ENCODE measurements around the gene BRSK1. TPM values are rescaled to one million over a fixed set of nuclear protein-coding genes. Genes with fewer than 3 reads are reported as not detected.
A peak's percentile ranks its signal among the peaks of the same experiment; 100 is the strongest.
"Not testable (repeated sequence)": the region's sequence is repeated elsewhere in the genome, so short reads cannot be mapped to it uniquely, and the experiment has no call there.

Gene BRSK1
- polyA plus RNA-seq, 6 donors from 2014 or later = not detected

DNA sequence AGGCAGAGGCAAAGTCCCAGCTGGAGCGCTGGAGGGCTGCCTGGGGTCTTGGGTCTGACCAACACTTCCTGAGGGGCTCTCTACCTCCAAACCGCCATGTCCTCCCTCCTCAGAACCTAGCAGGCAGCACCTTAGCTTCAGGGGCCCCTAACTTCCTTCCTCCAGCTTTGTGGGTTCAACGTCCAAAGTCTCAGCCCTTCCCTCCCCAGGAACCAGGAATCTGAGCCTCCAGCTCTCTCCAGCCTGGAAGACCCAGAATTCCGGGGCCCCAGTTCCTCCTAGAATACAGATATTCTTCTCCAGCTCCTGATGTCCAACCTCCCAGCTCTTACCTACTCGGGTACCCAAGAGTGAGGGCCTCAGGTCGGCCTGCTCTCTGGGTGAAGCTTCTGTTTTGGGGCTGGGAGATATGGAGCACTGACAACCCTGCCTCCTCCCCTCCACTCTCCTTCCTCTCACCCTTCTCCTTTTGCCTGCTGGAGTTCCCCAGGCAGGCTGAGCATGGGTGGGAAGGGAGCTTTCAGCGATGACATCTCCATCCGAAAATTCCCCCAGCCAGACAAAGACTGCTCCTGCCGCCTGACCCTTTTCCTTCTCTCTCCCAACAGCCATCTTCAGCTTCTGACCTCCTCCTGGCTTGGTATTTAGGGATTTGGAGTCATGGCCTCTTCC is 37.8 kb downstream of the BRSK1 start:
- DNase-seq = no peak
- H3K36me3 Mint-ChIP-seq = no peaks in the 10 kb centered on the region
- ATAC-seq (ENCODE audit: low read depth in 2 of 2) = no peak

DNA sequence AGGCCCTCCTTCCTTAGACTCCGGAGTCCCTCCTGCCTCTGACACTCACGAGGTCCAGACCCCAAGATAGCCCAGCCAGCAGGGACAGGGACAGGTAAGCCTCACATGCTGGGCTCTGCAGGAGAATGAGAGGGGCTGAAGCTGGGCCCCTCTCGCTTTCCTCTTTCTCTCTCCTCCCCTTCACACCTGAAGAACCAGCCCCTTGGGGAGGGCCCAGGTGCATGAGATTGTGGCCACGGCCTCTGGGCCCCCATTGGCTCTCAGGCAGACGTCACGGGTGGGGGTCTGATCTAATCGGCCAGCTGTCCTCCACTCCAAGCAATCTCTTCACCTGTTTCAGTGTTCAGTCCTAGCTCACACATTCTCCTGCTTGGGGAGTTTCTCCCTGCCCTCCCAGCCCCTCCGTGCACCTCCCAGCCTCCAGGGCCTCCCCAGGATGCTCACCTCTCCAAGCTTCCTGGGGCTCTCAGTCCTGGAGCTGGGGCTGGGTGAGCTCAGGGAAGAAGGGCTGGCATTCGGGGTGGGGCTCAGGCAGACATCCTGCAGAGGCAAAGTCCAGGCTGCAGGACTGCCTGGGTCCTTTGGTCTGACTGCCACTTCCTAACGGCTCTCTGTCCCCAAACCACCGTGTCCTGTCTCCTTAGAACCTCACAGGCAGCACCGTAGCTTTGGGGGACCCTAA is 38.5 kb downstream of the BRSK1 start:
- Mint-ChIP-seq H3K4me3 (no peak overlapping the region), H3K36me3 (no peaks in the 10 kb centered on the region), H3K27me3 (peaks cover 4 to 46% (median 33%) of the 10 kb centered on the region in 3 donors), H3K27ac (peak overlapping the region in 1 of 6 donors; percentile 22), H3K9me3 (no peaks in the 10 kb centered on the region), H3K4me1 (no peaks in the 10 kb centered on the region)
- ATAC-seq (ENCODE audit: low read depth in 2 of 2) = no peak
- DNase-seq = no peak

More for the DNA sequence above, 37.8 kb downstream of the BRSK1 start:
- no peaks in the 10 kb centered on the region for H3K9me3 Mint-ChIP-seq
- H3K27me3 Mint-ChIP-seq = peaks cover 4 to 49% (median 33%) of the 10 kb centered on the region in 3 donors
- H3K4me3 Mint-ChIP-seq = peak overlapping the region in 1 of 8 donors; percentile 64
- H3K27ac Mint-ChIP-seq = peak overlapping the region in 1 of 6 donors; percentile 10
- no peaks in the 10 kb centered on the region for H3K4me1 Mint-ChIP-seq

DNA sequence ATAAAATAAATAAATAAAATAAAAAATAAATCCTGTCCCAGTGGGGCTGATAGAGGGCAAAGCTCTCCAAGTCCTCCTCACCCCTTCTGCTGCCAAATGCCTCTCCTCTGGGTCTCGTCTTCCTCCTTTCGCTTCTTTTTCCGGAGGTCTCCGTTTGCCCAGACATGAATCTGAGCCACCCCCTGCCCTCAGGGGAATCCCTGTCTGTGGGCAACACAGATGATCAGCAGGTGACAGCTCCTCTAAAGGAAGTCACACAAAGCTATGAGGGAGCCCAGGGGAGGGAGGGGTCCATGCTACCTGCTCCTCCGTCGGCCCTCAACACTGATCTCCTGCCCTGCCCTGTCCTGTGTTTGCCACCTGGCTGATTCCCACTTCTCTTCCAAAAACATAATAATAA is 40.9 kb downstream of the BRSK1 start:
- Mint-ChIP-seq H3K4me3 (peak overlapping the region in 1 of 8 donors; percentile 74), H3K27ac (no peak overlapping the region), H3K9me3 (peaks cover 0 to 1% (median 0%) of the 10 kb centered on the region in 7 donors), H3K4me1 (no peaks in the 10 kb centered on the region), H3K27me3 (peaks cover 14 to 53% (median 33%) of the 10 kb centered on the region in 3 donors), H3K36me3 (no peaks in the 10 kb centered on the region)
- DNase-seq (no peak), ATAC-seq (ENCODE audit: low read depth in 2 of 2) (peak in 1 of 2 donors; percentile 67)

DNA sequence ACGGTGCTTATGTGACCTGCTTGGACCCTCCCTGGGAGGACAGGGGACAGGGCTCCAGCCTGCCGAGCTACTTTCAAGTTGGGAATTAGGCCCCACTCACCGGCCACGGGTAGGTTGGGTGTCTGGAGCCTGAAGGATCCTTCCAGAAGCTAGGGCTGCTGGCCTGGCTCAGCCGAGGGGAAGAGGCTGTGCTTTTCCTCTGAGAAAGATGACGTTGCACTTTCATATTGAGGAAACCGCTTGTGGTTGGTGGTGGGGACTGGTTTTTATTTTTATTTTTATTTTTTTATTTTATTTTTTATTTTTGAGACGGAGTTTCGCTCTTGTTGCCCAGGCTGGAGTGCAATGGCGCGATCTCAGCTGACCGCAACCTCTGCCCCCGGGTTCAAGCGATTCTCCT is 41.4 kb downstream of the BRSK1 start, which contains the start of gene TMEM150B:
Gene TMEM150B, minus strand, starts transcription at position 170 of the 400 bp plus-strand sequence. CDS start 4,305 bp downstream, outside the sequence.
- DNase-seq = no peak

DNA sequence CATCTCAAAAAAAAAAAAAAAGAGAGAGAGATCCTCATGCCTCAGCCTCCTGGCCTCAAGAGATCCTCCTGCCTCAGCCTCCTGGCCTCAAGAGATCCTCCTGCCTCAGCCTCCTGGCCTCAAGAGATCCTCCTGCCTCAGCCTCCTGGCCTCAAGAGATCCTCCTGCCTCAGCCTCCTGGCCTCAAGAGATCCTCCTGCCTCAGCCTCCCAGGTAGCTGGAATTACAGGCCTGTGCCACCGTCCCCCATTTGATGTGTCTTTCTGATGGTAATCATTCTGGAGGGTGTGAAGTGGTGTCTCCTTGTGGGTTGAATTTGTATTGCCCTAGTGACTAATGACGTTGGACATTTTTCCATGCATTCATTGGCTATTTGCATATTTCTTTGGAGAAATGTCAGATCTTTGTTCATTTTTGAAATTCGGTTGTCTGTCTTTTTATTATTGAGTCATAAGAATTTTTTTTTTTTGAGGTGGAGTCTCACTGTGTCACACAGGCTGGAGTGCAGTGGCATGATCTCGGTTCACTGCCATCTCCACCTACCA is 45.0 kb downstream of the BRSK1 start:
- not testable (repeated sequence) for ATAC-seq (ENCODE audit: low read depth in 2 of 2); H3K36me3 Mint-ChIP-seq; DNase-seq; H3K27ac Mint-ChIP-seq; H3K4me1 Mint-ChIP-seq; H3K4me3 Mint-ChIP-seq; H3K9me3 Mint-ChIP-seq
- H3K27me3 Mint-ChIP-seq = peaks cover 14 to 42% (median 19%) of the 10 kb centered on the region in 3 donors

More for the DNA sequence above, 41.4 kb downstream of the BRSK1 start, which contains the start of gene TMEM150B:
- Mint-ChIP-seq H3K36me3 (no peaks in the 10 kb centered on the region), H3K27ac (no peak within 1 kb of the TSS), H3K4me1 (no peaks in the 10 kb centered on the region), H3K27me3 (peaks cover 14 to 53% (median 33%) of the 10 kb centered on the region in 3 donors), H3K9me3 (peaks cover 0 to 1% (median 0%) of the 10 kb centered on the region in 7 donors), H3K4me3 (peak within 1 kb of the TSS in 1 of 8 donors; percentile 74)
- no peak for ATAC-seq (ENCODE audit: low read depth in 2 of 2)

DNA sequence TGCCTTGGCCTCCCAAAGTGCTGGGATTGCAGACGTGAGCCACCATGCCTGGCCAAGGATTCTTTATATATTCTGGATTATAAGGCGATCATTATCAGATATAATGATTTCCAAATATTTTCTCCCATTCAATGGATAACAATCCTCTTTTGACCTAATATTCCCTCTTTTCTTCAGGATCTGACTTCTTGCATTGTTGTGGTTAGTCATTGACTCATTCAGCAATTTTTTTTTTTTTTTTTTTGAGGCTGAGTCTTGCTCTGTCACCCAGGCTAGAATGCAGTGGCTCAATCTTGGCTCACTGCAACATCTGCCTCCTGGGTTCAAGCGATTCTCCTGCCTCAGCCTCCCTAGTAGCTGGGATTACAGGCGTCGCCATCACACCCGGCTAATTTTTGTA is 46.0 kb downstream of the BRSK1 start:
- not testable (repeated sequence) for H3K4me1 Mint-ChIP-seq; H3K9me3 Mint-ChIP-seq; DNase-seq; H3K4me3 Mint-ChIP-seq; ATAC-seq (ENCODE audit: low read depth in 2 of 2); H3K36me3 Mint-ChIP-seq; H3K27ac Mint-ChIP-seq
- peaks cover 17 to 46% (median 18%) of the 10 kb centered on the region in 3 donors for H3K27me3 Mint-ChIP-seq

DNA sequence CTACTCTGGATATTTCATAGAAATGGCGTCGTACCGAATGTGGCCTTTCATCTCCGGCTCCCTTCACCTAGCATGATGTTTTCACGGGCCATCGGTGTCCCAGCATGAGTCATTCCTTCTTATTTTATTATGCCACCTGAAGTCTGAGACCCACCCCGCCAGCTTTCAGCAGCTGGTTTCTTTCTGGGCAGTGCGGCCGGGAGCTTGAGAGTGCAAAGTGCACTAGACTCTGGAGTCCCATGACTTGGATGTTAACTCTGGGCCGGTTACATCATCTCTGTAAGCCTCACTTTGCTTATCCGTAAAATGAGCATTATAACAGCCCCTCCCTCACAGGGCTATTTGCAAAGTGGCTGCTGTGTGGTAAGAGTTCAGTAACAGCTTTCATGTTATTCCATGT is 50.1 kb downstream of the BRSK1 start:
- no peak overlapping the region for H3K27ac Mint-ChIP-seq
- H3K4me1 Mint-ChIP-seq = peaks cover 6 to 8% (median 7%) of the 10 kb centered on the region in 3 donors
- no peaks in the 10 kb centered on the region for H3K36me3 Mint-ChIP-seq
- DNase-seq = no peak
- no peaks in the 10 kb centered on the region for H3K9me3 Mint-ChIP-seq
- peak overlapping the region in 1 of 8 donors; percentile 38 for H3K4me3 Mint-ChIP-seq
- no peak for ATAC-seq (ENCODE audit: low read depth in 2 of 2)
- peaks cover 22 to 60% (median 27%) of the 10 kb centered on the region in 3 donors for H3K27me3 Mint-ChIP-seq

DNA sequence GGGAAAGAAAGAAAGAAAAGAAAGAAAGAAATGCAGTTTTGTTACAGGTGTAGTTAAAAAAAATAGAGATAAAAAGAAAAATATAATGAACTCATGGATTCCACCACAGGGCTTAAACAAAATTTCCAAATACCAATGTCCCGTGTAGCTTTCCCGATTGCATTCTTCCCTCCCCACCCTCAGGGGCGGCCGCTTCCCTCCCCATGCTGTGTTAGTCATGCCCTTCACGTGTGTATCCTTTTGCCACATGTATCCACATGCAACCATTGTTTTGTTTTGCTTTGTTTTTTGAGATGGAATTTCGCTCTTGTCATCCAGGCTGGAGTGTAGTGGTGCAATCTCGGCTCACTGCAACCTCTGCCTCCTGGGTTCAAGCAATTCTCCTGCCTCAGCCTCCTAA is 52.3 kb downstream of the BRSK1 start:
- Mint-ChIP-seq H3K36me3 (no peaks in the 10 kb centered on the region), H3K27me3 (peaks cover 24 to 55% (median 33%) of the 10 kb centered on the region in 3 donors), H3K9me3 (no peaks in the 10 kb centered on the region), H3K4me3 (no peak overlapping the region), H3K4me1 (peaks cover 20 to 25% (median 22%) of the 10 kb centered on the region in 3 donors), H3K27ac (peak overlapping the region in 3 of 6 donors; percentile 39 to 96 (median 64))
- no peak for DNase-seq
- no peak for ATAC-seq (ENCODE audit: low read depth in 2 of 2)

DNA sequence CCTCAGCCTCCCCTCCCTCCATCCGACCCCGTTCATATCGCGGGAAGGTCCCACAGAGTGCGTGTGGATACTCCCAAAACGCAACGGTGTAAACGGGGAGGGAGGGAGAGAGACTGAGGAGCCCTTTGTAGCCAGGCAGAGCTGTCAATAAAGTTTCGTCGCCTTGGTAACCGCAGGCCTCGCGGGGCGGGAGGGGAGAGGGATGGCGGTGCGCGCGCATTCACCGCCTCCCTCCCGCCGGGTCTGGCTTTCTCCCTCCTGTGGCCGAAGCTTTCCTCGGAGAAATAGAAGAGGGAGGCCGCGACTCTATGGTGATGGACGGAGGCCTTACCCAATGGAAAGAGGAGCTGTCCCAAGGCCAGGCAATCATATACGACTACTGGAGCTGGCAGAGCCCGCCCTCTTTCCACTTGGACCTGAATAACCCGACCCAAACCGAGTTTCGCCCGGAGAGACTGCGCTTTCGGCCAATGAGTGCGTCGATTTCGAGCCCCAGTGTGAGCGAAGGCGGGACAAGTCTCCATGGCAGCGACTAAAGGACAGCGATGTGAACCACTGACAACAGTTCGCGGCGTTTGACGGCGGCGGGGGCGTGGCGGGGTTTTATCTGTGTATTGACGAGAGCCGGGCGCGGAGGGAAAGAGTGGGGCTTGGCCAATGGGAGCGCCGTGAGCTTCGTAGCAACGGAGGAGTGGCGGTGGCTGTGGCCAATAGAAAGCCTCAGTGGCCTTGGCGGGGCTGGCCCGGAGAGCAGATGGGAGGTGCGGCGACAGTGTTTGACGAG is 55.5 kb downstream of the BRSK1 start, which contains the start of gene KMT5C:
Gene KMT5C, plus strand, starts transcription at position 772 of the 784 bp plus-strand sequence. CDS start 2,061 bp downstream, outside the sequence.
- H3K36me3 Mint-ChIP-seq = no peaks in the 10 kb centered on the region
- DNase-seq (peak; percentile 100), ATAC-seq (ENCODE audit: low read depth in 2 of 2) (peak; percentile 72 to 73)
- peak within 1 kb of the TSS; percentile 95 to 99 (median 98) for H3K27ac Mint-ChIP-seq
- no peaks in the 10 kb centered on the region for H3K9me3 Mint-ChIP-seq
- H3K4me3 Mint-ChIP-seq = peak within 1 kb of the TSS; percentile 81 to 98 (median 94)
- H3K4me1 Mint-ChIP-seq = peaks cover 26 to 28% (median 26%) of the 10 kb centered on the region in 3 donors
- peaks cover 16 to 46% (median 22%) of the 10 kb centered on the region in 3 donors for H3K27me3 Mint-ChIP-seq

DNA sequence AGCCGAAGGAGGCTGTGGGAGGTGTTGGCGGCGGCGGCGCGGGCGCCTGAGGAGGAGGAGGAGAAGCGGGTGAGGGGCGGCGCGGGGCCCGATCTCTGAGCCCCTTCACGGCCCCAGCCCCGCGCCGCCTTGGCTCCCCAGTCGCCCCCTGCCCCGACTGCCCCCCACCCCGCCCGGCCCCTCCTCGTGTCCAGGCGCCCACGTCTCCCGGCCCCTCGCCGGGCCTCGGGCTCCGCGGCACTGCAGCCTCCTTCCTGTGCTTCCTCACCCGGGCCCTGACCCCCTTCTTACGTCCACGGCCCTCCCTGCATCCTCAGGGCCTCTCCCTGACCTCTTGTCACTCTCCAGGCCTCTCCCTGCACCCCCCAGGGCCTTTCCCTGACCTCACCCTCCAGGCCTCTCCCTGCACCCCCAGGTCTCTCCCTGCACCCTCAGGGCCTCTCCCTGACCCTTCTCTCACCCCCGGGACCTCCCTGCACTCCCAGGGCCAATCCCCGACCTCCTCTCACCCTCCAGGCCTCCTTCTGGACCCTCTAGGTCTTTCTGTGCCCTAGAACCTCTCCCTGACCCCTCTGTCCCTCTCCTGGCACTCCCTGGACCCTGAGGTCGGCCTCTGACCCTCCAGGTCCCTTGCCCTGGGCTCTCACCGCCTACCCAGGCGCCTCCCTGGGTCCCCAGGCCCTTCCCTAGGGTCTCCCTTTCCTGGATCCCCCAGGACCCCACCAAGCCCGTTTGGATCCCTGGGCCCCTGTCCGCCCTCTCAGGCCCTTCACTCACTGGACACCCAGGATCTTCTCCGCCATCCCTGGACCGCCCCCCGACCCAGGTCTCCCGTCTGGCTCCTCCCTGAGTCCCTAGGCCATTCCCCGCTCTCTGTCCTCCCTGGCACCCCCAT is 56.3 kb downstream of the BRSK1 start:
- Mint-ChIP-seq H3K4me3 (peak overlapping the region; percentile 81 to 98 (median 94)), H3K36me3 (no peaks in the 10 kb centered on the region), H3K27me3 (peaks cover 16 to 40% (median 22%) of the 10 kb centered on the region in 3 donors), H3K4me1 (peaks cover 26 to 28% (median 26%) of the 10 kb centered on the region in 3 donors), H3K9me3 (no peaks in the 10 kb centered on the region), H3K27ac (peak overlapping the region; percentile 95 to 99 (median 98))
- ATAC-seq (ENCODE audit: low read depth in 2 of 2) (no peak), DNase-seq (no peak)

DNA sequence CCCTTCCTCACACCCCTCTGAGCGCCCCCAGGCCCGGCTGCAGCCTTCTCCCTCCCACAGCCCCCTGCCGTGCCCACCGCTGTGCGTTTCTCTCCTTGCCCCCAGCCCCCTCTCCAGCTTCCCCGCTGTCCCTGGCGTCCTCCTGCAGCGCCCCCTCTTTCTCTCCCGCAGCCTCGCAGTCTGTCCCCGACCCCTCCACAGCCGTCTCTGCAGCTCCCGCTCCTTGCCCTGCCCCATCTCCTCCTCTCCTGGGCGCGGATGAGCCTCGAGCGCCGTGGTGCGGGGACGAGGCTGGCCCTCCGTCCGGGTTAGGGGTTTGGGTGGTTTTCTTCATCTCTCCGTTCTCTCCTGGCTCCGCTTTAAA is 57.0 kb downstream of the BRSK1 start:
- peak overlapping the region in 5 of 6 donors; percentile 60 to 98 (median 81) for H3K27ac Mint-ChIP-seq
- H3K36me3 Mint-ChIP-seq = no peaks in the 10 kb centered on the region
- peak overlapping the region; percentile 78 to 97 (median 86) for H3K4me3 Mint-ChIP-seq
- H3K27me3 Mint-ChIP-seq = peaks cover 16 to 34% (median 22%) of the 10 kb centered on the region in 3 donors
- H3K4me1 Mint-ChIP-seq = peaks cover 26 to 28% (median 26%) of the 10 kb centered on the region in 3 donors
- no peaks in the 10 kb centered on the region for H3K9me3 Mint-ChIP-seq
- ATAC-seq (ENCODE audit: low read depth in 2 of 2) = no peak
- DNase-seq = no peak

DNA sequence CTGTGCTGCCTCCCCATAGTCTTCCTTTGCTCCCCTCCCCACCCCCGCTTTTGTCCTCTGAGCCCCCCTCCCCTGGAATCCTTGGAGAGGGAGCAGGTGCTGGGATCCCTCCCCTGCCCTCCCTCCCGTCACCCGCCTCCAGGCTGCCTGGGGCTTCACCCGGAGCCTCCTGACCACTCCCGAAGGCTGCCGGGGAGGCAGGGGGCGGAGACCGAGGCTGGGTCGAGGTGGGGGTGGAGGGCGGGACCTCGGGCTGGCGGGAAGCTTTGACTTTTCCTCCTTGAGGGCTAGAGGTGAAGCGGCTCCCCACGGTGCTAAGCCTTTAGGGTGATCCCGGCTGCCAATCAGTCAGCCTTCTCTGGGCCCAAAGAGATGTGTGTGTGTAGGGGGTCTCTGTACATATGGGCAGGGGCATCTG is 57.4 kb downstream of the BRSK1 start:
- Mint-ChIP-seq H3K4me3 (peak overlapping the region; percentile 78 to 97 (median 86)), H3K27ac (peak overlapping the region in 4 of 6 donors; percentile 72 to 98 (median 92)), H3K4me1 (peaks cover 26 to 28% (median 26%) of the 10 kb centered on the region in 3 donors), H3K9me3 (no peaks in the 10 kb centered on the region), H3K36me3 (no peaks in the 10 kb centered on the region), H3K27me3 (peaks cover 16 to 30% (median 21%) of the 10 kb centered on the region in 3 donors)
- DNase-seq = no peak
- ATAC-seq (ENCODE audit: low read depth in 2 of 2) = no peak
